ENCODE results near the gene ZNF418. TPM values are rescaled to one million over a fixed set of nuclear protein-coding genes. Genes with fewer than 3 reads are reported as not detected.

Gene ZNF418
- 1 to 10 TPM; 1.1 to 5.3 TPM for total RNA-seq

- Histone ChIP-seq H3K36me3 (no peaks in the 10 kb centered on the region), H3K9me3 (no peaks in the 10 kb centered on the region), H3K4me1 (no peaks in the 10 kb centered on the region), H3K9ac (ENCODE audit: low read depth in 2 of 2, low read length in 2 of 2) (peak within 1 kb of the TSS in 1 of 2 donors; percentile 33), H3K27me3 (no peaks in the 10 kb centered on the region), H3K27ac (no peak within 1 kb of the TSS), H3K4me3 (peak within 1 kb of the TSS; percentile 45)
- DNase-seq = peak; percentile 67
- intact Hi-C loops (cut with DNase I) = no loop called here
- no peak for TF ChIP-seq CTCF (IDR thresholded peaks at IDR 0.05)
Observed at GRCh38 chr19:57934820-57935665, at the start of gene ZNF418. ZNF418 (minus strand) TSS chr19:57935402; CDS start chr19:57933822, 1,580 bp downstream.

GRCh38 chr19:57978586-57979289 is 43.5 kb upstream of the ZNF418 start:
- no peaks in the 10 kb centered on the region for H3K27me3 ChIP-seq
- H3K27ac ChIP-seq = no peak overlapping the region
- peaks cover 21% of the 10 kb centered on the region for H3K36me3 ChIP-seq
- intact Hi-C loops (cut with DNase I) = no loop called here
- TF ChIP-seq CTCF (IDR thresholded peaks at IDR 0.05) = no peak
- DNase-seq = no peak
- H3K4me1 ChIP-seq = no peaks in the 10 kb centered on the region
- H3K9ac ChIP-seq (ENCODE audit: low read depth in 2 of 2, low read length in 2 of 2) = no peak overlapping the region
- no peak overlapping the region for H3K4me3 ChIP-seq
- peaks cover 52% of the 10 kb centered on the region for H3K9me3 ChIP-seq

- Histone ChIP-seq H3K27me3 (no peaks in the 10 kb centered on the region), H3K4me1 (no peaks in the 10 kb centered on the region), H3K27ac (no peak within 1 kb of the TSS), H3K9ac (ENCODE audit: low read depth in 2 of 2, low read length in 2 of 2) (no peak within 1 kb of the TSS), H3K9me3 (peaks cover 32% of the 10 kb centered on the region), H3K36me3 (no peaks in the 10 kb centered on the region), H3K4me3 (no peak within 1 kb of the TSS)
- DNase-seq = no peak
- intact Hi-C loops (cut with DNase I) = no loop called here
- no peak for TF ChIP-seq CTCF (IDR thresholded peaks at IDR 0.05)
Observed at GRCh38 chr19:57974434-57974833, 39.2 kb upstream of the ZNF418 start, which contains the start of gene C19orf18. C19orf18 (minus strand) TSS chr19:57974534; CDS start chr19:57974432, 102 bp downstream.

GRCh38 chr19:57964761-57965160 is 29.6 kb upstream of the ZNF418 start:
- no peak for TF ChIP-seq CTCF (IDR thresholded peaks at IDR 0.05)
- no peaks in the 10 kb centered on the region for H3K36me3 ChIP-seq
- no peak overlapping the region for H3K9ac ChIP-seq (ENCODE audit: low read depth in 2 of 2, low read length in 2 of 2)
- no peak overlapping the region for H3K4me3 ChIP-seq
- intact Hi-C loops (cut with DNase I) = no loop called here
- DNase-seq = no peak
- no peaks in the 10 kb centered on the region for H3K9me3 ChIP-seq
- H3K27ac ChIP-seq = no peak overlapping the region
- H3K4me1 ChIP-seq = no peaks in the 10 kb centered on the region
- no peaks in the 10 kb centered on the region for H3K27me3 ChIP-seq

GRCh38 chr19:57961785-57962184 is 26.6 kb upstream of the ZNF418 start:
- Histone ChIP-seq H3K36me3 (no peaks in the 10 kb centered on the region), H3K27me3 (no peaks in the 10 kb centered on the region), H3K9me3 (no peaks in the 10 kb centered on the region), H3K9ac (ENCODE audit: low read depth in 2 of 2, low read length in 2 of 2) (no peak overlapping the region), H3K4me1 (no peaks in the 10 kb centered on the region), H3K27ac (no peak overlapping the region), H3K4me3 (no peak overlapping the region)
- no peak for DNase-seq
- no peak for TF ChIP-seq CTCF (IDR thresholded peaks at IDR 0.05)
- intact Hi-C loops (cut with DNase I) = no loop called here

Data from colonic mucosa (tissue), 4 donors.